ENCODE measurements around the gene ELAVL2. TPM values are rescaled to one million over a fixed set of nuclear protein-coding genes. Genes with fewer than 3 reads are reported as not detected.

ELAVL2 gene
- total RNA-seq, 1 donor from 2014 or later, result not detected

DNA sequence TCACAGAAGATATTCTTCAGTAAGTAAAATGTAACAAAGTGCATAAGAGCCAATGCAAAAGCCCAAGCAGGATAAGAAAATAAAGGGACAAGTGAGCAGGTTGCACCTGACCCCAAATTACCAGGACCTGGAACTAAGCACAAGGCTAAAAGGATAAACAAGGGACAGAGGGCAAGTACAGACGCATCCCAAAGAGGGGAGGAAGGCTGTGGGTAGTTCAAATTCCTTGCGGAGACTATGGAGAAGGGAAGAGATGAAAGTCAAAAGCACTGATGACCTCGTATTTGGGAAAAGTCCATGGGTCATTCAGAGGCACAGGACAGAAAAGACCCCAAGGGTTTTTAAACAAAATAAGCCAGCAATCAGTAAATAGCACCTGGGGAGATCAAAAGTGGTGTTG, 11.8 kb downstream of the ELAVL2 start:
- intact Hi-C loops (cut with DNase I), result no loop called here
- ATAC-seq (no peak), DNase-seq (no peak)
- Histone ChIP-seq H3K27me3 (peaks cover 5% of the 10 kb centered on the region), H3K9me3 (no peaks in the 10 kb centered on the region), H3K4me3 (no peak overlapping the region), H3K4me1 (no peaks in the 10 kb centered on the region), H3K36me3 (no peaks in the 10 kb centered on the region), H3K27ac (no peak overlapping the region)
- TF ChIP-seq CTCF (IDR thresholded peaks at IDR 0.05), result no peak

GRCh38 chr9:23812673-23813072, 13.4 kb downstream of the ELAVL2 start:
- no peak for ATAC-seq
- Histone ChIP-seq H3K4me1 (no peaks in the 10 kb centered on the region), H3K27me3 (no peaks in the 10 kb centered on the region), H3K9me3 (no peaks in the 10 kb centered on the region), H3K4me3 (no peak overlapping the region), H3K36me3 (no peaks in the 10 kb centered on the region), H3K27ac (no peak overlapping the region)
- DNase-seq, result no peak
- TF ChIP-seq CTCF (IDR thresholded peaks at IDR 0.05), result no peak
- intact Hi-C loops (cut with DNase I), result no loop called here

DNA sequence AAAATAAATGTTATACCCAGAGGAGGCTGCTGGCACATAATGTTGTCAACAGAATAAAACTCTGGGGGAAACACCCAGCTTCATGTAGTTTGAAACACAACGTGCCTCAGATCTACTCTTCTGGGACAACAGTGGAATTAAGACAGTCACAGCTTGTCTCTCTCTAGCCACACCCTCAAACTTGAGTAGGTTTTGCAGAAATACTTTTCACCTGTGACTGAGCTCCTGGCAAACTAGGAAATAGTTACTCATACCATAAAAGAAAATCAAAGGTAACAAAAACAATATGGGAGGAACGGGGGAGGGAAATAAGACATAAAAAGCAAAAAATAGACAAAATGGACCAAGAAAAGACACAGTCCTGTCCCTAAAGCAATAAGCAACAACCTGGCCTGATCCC, 14.4 kb downstream of the ELAVL2 start:
- DNase-seq (no peak), ATAC-seq (no peak)
- intact Hi-C loops (cut with DNase I), result no loop called here

DNA sequence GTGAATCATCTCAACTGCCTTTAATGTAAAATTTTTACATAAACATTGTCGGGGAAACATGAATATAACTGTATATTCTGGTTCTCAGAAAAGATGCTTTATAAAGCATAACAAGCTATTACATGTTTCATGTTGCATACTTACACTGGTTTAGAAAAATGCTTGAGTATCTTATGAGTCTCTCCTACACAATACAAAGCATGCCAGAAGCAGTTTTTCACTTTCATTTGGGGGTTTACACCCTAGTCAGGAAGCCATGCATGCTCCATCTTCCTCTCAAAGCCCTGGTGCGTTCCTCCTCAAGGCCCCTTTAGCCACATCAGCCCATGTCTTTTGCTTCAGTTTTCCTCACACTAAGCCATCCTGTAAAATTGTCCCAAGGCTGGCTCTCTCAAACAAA, 22.8 kb downstream of the ELAVL2 start:
- Histone ChIP-seq H3K4me1 (no peaks in the 10 kb centered on the region), H3K27ac (no peak overlapping the region), H3K27me3 (no peaks in the 10 kb centered on the region), H3K4me3 (no peak overlapping the region), H3K36me3 (no peaks in the 10 kb centered on the region), H3K9me3 (no peaks in the 10 kb centered on the region)
- DNase-seq, result no peak
- intact Hi-C loops (cut with DNase I), result no loop called here
- TF ChIP-seq CTCF (IDR thresholded peaks at IDR 0.05), result no peak
- ATAC-seq, result no peak

More for the DNA sequence above, 14.4 kb downstream of the ELAVL2 start:
- Histone ChIP-seq H3K27ac (no peak overlapping the region), H3K36me3 (no peaks in the 10 kb centered on the region), H3K4me1 (no peaks in the 10 kb centered on the region), H3K27me3 (no peaks in the 10 kb centered on the region), H3K4me3 (no peak overlapping the region), H3K9me3 (no peaks in the 10 kb centered on the region)
- no peak for TF ChIP-seq CTCF (IDR thresholded peaks at IDR 0.05)

GRCh38 chr9:23801523-23801922, 24.5 kb downstream of the ELAVL2 start:
- intact Hi-C loops (cut with DNase I), result no loop called here
- ATAC-seq, result no peak
- Histone ChIP-seq H3K27me3 (no peaks in the 10 kb centered on the region), H3K36me3 (no peaks in the 10 kb centered on the region), H3K4me1 (no peaks in the 10 kb centered on the region), H3K9me3 (no peaks in the 10 kb centered on the region), H3K4me3 (no peak overlapping the region), H3K27ac (no peak overlapping the region)
- TF ChIP-seq CTCF (IDR thresholded peaks at IDR 0.05), result no peak
- DNase-seq, result no peak

GRCh38 chr9:23799521-23799920, 26.5 kb downstream of the ELAVL2 start:
- intact Hi-C loops (cut with DNase I), result no loop called here
- no peak overlapping the region for H3K27ac ChIP-seq
- no peak for TF ChIP-seq CTCF (IDR thresholded peaks at IDR 0.05)
- H3K4me3 ChIP-seq, result no peak overlapping the region
- no peaks in the 10 kb centered on the region for H3K9me3 ChIP-seq
- H3K4me1 ChIP-seq, result no peaks in the 10 kb centered on the region
- DNase-seq (no peak), ATAC-seq (no peak)
- no peaks in the 10 kb centered on the region for H3K27me3 ChIP-seq
- H3K36me3 ChIP-seq, result no peaks in the 10 kb centered on the region

Data from upper lobe of right lung (tissue), 1 donor.